ENCODE results near the gene SLC39A10. TPM values are rescaled to one million over a fixed set of nuclear protein-coding genes. Genes with fewer than 3 reads are reported as not detected.

Gene SLC39A10
- total RNA-seq, 6 donors from 2014 or later, result 4.3 to 29.0 (median 13.9) TPM

DNA sequence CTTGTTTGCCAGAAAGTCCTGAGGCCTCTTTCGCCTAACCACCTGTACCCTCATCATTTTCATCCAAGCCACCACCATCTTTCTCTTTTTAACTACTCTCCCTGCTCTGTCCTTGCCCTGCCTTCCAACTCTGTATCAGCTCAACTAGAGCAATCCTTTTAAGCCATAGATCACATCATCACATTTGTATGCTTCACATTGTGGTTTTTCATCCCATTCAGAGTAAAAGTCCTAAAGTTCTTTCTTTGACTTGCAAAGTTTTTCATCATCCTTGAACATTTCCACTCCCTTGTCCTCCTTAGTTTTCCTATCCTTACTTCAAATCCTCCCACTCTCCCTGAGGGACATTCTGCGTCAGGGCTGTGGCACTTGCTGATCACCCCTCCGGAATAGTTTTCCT is 73.9 kb downstream of the SLC39A10 start:
- TF ChIP-seq, protein P1, sequence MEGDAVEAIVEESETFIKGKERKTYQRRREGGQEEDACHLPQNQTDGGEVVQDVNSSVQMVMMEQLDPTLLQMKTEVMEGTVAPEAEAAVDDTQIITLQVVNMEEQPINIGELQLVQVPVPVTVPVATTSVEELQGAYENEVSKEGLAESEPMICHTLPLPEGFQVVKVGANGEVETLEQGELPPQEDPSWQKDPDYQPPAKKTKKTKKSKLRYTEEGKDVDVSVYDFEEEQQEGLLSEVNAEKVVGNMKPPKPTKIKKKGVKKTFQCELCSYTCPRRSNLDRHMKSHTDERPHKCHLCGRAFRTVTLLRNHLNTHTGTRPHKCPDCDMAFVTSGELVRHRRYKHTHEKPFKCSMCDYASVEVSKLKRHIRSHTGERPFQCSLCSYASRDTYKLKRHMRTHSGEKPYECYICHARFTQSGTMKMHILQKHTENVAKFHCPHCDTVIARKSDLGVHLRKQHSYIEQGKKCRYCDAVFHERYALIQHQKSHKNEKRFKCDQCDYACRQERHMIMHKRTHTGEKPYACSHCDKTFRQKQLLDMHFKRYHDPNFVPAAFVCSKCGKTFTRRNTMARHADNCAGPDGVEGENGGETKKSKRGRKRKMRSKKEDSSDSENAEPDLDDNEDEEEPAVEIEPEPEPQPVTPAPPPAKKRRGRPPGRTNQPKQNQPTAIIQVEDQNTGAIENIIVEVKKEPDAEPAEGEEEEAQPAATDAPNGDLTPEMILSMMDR (IDR thresholded peaks at IDR 0.05), result no peak
- no peak for TF ChIP-seq POLR2A (IDR thresholded peaks at IDR 0.05)
- TF ChIP-seq POLR2AphosphoS5 (IDR thresholded peaks at IDR 0.05), result no peak
- TF ChIP-seq EP300 (IDR thresholded peaks at IDR 0.05), result no peak
- Histone ChIP-seq H3K27ac (no peak overlapping the region), H3K27me3 (no peaks in the 10 kb centered on the region), H3K36me3 (peaks cover 0 to 10% (median 2%) of the 10 kb centered on the region in 4 donors), H3K9me3 (no peaks in the 10 kb centered on the region), H3K4me1 (no peaks in the 10 kb centered on the region), H3K4me3 (no peak overlapping the region)
- DNase-seq (no peak), ATAC-seq (ENCODE audit: low FRiP score in 2 of 2) (no peak)
- 97 to 98% methylated on average over 3 of the region's 3 CpGs for whole genome bisulfite sequencing, 2 donors

DNA sequence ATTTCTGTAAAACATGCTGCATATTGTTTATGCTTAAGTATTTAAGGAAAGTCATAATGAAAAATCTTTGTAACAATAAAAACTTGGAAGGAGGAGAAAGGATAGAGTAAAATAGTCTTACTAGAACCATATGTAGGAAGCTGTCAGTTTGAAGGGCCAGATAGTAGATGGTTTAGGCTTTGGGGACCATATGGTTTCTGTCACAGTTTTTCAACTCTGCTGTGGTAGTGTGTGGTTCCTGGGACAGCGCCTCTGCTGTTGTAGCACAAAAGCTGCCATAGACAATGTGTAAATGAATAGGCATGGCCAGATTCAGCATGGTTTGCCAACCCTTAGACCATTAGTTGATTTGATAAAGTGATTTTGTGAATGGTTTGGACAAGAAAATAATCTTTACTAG is 75.5 kb downstream of the SLC39A10 start:
- ATAC-seq (ENCODE audit: low FRiP score in 2 of 2) (no peak), DNase-seq (no peak)
- no peaks in the 10 kb centered on the region for H3K27me3 ChIP-seq
- H3K27ac ChIP-seq, result no peak overlapping the region
- TF ChIP-seq, protein P1 (IDR thresholded peaks at IDR 0.05), result no peak
- TF ChIP-seq POLR2A (IDR thresholded peaks at IDR 0.05), result no peak
- TF ChIP-seq EP300 (IDR thresholded peaks at IDR 0.05), result no peak
- no peak for TF ChIP-seq POLR2AphosphoS5 (IDR thresholded peaks at IDR 0.05)
- no peaks in the 10 kb centered on the region for H3K9me3 ChIP-seq
- no peaks in the 10 kb centered on the region for H3K4me1 ChIP-seq
- peaks cover 0 to 10% (median 2%) of the 10 kb centered on the region in 4 donors for H3K36me3 ChIP-seq
- WGBS, 2 donors, result 95 to 100% methylated on average over 1 of the region's 1 CpG
- H3K4me3 ChIP-seq, result no peak overlapping the region

DNA sequence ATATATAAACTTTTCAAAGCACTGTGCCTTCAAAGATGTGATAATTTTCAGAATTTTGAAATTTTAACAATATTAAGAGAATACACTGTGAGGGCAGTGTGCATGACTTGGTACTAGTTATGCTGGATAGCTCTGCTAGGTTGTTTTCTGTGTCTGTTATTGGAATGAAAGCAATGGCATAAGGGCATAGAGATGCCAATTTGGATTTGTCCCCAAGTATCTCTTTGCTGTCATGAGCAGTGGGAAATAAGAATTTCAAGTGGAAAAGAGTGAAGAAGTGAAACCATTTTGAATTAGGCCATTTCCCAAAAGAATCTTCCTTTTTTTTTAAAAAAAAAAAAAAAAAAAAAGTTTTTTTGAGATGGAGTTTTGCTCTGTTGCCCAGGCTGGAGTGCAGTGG is 76.8 kb downstream of the SLC39A10 start:
- no peaks in the 10 kb centered on the region for H3K9me3 ChIP-seq
- no peak overlapping the region for H3K4me3 ChIP-seq
- H3K27ac ChIP-seq, result no peak overlapping the region
- TF ChIP-seq, protein P1 (IDR thresholded peaks at IDR 0.05), result no peak
- TF ChIP-seq POLR2A (IDR thresholded peaks at IDR 0.05) (no peak), POLR2AphosphoS5 (IDR thresholded peaks at IDR 0.05) (no peak), EP300 (IDR thresholded peaks at IDR 0.05) (no peak)
- DNase-seq, result no peak
- H3K4me1 ChIP-seq, result no peaks in the 10 kb centered on the region
- no peaks in the 10 kb centered on the region for H3K27me3 ChIP-seq
- ATAC-seq (ENCODE audit: low FRiP score in 2 of 2), result no peak
- H3K36me3 ChIP-seq, result peaks cover 0 to 10% (median 2%) of the 10 kb centered on the region in 4 donors

DNA sequence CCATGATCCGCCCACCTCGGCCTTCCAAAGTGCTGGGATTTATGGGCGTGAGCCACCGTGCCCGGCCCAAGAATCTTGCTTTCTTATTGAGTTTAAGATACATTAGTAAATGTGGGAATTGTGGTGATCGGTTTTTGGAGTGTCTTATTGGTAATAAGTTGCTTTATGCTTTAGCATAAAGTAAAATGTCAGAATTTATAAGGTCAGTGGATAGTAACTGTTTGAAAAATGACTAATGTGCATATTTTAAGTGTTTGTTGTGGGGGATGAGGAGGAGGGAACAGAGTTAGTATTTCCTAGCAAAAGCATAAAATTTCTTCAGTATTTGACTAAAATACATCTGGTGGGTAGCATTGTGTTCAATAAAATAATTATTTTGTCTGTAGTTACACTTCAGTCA is 77.4 kb downstream of the SLC39A10 start:
- no peak overlapping the region for H3K4me3 ChIP-seq
- 96% methylated on average over 6 of the region's 6 CpGs for WGBS, 2 donors
- H3K4me1 ChIP-seq, result no peaks in the 10 kb centered on the region
- no peaks in the 10 kb centered on the region for H3K27me3 ChIP-seq
- peaks cover 0 to 10% (median 2%) of the 10 kb centered on the region in 4 donors for H3K36me3 ChIP-seq
- no peak overlapping the region for H3K27ac ChIP-seq
- H3K9me3 ChIP-seq, result no peaks in the 10 kb centered on the region
- DNase-seq (no peak), ATAC-seq (ENCODE audit: low FRiP score in 2 of 2) (no peak)
- TF ChIP-seq, protein P1 (IDR thresholded peaks at IDR 0.05), result no peak
- no peak for TF ChIP-seq POLR2A (IDR thresholded peaks at IDR 0.05)
- TF ChIP-seq EP300 (IDR thresholded peaks at IDR 0.05), result no peak
- no peak for TF ChIP-seq POLR2AphosphoS5 (IDR thresholded peaks at IDR 0.05)

DNA sequence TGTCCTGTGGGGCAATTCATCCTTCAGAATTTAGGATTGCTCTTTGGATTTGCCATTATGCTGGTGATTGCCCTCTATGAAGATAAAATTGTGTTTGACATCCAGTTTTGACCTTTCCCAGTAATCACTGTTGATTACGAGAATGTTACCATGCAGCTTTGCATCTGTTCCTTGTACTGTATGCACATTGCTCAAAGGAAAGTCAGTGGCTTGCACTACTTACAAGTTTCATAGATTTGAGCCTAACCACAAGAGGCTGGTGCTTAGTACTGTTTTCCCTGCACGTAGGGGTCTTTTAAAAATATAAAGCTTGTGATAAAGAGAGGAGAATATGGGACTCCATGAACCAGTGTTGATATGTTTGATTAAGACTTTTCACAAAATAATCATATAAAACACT is 77.9 kb downstream of the SLC39A10 start:
- TF ChIP-seq POLR2A (IDR thresholded peaks at IDR 0.05) (no peak), POLR2AphosphoS5 (IDR thresholded peaks at IDR 0.05) (no peak), EP300 (IDR thresholded peaks at IDR 0.05) (no peak)
- TF ChIP-seq, protein P1 (IDR thresholded peaks at IDR 0.05), result no peak
- Histone ChIP-seq H3K4me1 (no peaks in the 10 kb centered on the region), H3K27ac (no peak overlapping the region), H3K9me3 (no peaks in the 10 kb centered on the region), H3K4me3 (no peak overlapping the region), H3K36me3 (peaks cover 0 to 14% (median 2%) of the 10 kb centered on the region in 4 donors), H3K27me3 (no peaks in the 10 kb centered on the region)
- ATAC-seq (ENCODE audit: low FRiP score in 2 of 2) (no peak), DNase-seq (no peak)
- 89 to 93% methylated on average over 2 of the region's 2 CpGs for WGBS, 2 donors
